ENCODE results near the gene MED28.

The MED28 gene

GRCh38 chr4:17670423-17670822, 56.0 kb downstream of the MED28 start:
- no peak for DNase-seq

- no peak for DNase-seq
Observed at GRCh38 chr4:17680559-17681280, 66.3 kb downstream of the MED28 start.

- no peak for DNase-seq
Observed at GRCh38 chr4:17681281-17682221, 67.1 kb downstream of the MED28 start.

GRCh38 chr4:17682222-17682566, 67.8 kb downstream of the MED28 start:
- DNase-seq: no peak
